NCI-H1436 (cell line): Measurements from ENCODE around the gene CYTH3.

Experiments used
- DNase-seq: peaks from one replicate; lab custom pipeline; 2025; lab: John Stamatoyannopoulos, UW

CYTH3 gene

DNA sequence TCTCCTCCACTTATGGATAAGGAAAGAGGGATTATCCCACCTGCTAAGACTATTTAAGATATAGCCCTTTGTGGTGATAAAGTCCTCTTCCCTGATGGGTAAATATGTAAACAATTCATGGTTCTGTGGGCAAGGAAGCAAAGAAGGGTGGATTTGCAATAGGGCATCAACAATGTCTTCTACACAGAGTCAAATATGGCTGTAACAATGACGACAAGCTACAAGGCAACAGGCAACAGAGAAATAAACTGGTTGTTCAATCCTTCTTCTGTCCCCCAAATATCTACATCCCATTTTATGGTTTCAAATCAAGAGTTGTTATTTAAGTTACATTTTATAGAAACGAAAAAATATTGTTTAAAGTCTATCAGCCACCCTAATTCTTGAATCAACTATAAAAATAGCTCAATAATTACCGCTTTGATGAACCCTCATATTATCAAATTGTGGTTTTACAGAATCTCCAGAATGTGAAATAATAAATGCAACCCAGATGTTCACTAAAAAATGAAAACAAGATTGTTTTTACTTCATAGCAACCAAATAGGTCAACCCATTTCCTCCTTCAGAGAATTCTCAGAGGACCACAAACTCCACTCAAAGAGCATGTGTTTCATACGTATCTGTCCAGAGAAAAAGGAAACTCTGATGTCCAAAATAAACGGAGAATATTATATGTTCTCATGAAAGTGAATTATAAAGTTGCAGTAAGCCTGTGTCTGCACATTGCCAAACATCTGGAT lies 13.8 kb downstream of the CYTH3 start:
- DNase-seq = no peak

DNA sequence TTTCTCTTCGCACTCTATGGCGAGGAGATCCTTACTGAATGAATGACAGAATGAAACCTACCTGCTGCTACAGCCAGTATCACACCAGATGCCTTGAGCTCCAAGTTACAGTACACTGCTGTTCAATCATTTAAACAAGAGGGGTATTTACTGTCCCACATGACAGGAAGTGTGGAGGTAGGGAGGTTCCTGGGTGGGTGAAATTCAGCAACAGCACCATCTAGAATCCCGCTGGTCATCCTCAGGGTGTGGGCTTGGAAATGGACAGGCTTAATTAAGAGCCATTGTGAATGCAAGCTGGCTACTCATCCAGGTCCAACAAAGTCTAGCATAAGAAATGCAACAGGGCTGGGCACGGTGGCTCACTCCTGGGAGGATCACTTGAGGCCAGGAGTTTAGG lies 14.7 kb downstream of the CYTH3 start:
- no peak for DNase-seq

GRCh38 chr7:6256677-6257535 lies 15.5 kb downstream of the CYTH3 start:
- DNase-seq = no peak

GRCh38 chr7:6256109-6256483 lies 16.3 kb downstream of the CYTH3 start:
- DNase-seq = no peak

DNA sequence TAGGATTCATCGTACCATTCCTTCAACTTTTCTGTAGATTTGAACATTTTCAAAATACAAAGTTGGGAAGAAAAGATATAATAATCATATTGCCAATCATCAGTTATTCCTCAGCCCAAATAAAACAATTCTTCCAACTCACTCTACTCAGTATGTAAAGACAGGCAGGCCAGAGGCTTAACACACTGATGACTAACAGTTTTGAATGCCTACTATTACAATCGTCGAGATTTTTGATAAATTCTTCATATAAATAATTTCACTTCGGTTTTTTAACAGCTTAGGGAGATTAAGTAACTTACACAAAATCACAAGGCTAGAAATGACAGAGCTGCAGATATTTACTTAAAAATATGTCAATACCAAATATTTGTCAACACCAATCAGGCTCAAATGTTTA lies 17.6 kb downstream of the CYTH3 start:
- DNase-seq = no peak

DNA sequence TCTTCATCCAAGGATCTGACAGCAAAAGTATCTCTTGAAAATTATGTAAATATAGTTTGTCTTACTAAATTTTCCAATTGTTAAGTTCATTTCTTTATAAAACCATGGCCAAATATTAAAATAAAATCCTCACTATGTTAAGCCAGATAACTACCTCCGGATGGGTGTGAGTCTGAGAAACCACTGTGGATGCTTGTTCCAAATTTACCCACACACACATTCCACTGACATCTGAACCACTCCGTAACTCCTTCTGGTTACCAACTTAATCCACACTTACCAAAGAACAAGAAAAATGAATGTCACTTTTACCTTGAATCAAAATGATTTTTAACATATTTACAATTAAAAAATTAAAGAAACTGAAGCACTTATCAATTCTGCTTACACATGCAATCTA lies 19.7 kb downstream of the CYTH3 start:
- no peak for DNase-seq

- no peak for DNase-seq
Measured at GRCh38 chr7:6252341-6252746, 20.1 kb downstream of the CYTH3 start.

- DNase-seq = no peak
Measured at GRCh38 chr7:6251653-6252052, 20.8 kb downstream of the CYTH3 start.

- DNase-seq = no peak
Measured at GRCh38 chr7:6250364-6250833, 22.0 kb downstream of the CYTH3 start.

- DNase-seq = no peak
Measured at GRCh38 chr7:6249043-6249442, 23.4 kb downstream of the CYTH3 start.

- no peak for DNase-seq
Measured at GRCh38 chr7:6248581-6248980, 23.8 kb downstream of the CYTH3 start.

- no peak for DNase-seq
Measured at GRCh38 chr7:6246251-6246917, 26.0 kb downstream of the CYTH3 start.

- DNase-seq = no peak
Measured at GRCh38 chr7:6244021-6244420, 28.4 kb downstream of the CYTH3 start.

DNA sequence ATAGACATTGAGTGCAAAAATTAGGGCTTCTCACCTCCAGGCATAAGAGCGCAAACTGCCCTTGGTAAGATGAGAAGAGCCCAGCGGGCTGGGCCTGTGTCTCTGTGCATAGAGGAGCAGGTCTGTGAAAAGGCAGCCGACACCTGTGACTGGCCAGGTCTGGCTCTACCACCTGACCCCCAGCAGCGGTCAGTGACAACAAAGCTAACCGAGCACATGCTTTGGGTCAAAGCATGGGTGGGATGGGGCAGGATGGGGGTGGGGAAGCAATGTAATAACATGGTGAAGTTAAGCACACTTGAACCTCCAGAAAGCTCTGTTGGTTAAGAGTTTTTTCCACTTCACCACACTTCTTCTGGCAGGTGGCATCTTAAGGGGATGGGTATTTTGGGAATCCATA lies 29.3 kb downstream of the CYTH3 start:
- DNase-seq = no peak

DNA sequence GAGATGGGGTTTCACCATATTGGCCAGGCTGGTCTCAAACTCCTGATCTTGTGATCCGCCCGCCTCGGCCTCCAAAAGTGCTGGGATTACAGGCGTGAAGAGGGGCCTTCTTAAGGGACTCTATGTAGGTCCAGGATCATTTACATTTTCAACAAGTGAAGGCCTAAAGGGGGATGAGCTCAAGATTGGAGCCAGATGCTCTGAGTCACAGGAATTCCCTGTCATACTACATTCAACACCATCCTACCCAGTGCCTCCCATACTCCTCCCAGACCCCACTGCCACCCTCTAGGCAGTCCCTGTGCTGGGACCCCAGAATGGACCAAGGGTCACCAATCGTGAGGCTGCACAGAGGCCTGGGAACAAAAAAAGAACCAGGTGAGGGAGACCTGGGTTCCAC lies 29.9 kb downstream of the CYTH3 start:
- no peak for DNase-seq

GRCh38 chr7:6241607-6241973 lies 30.8 kb downstream of the CYTH3 start:
- no peak for DNase-seq

- no peak for DNase-seq
Measured at GRCh38 chr7:6238309-6238925, 34.0 kb downstream of the CYTH3 start.

GRCh38 chr7:6237730-6238129 lies 34.7 kb downstream of the CYTH3 start:
- DNase-seq = no peak

DNA sequence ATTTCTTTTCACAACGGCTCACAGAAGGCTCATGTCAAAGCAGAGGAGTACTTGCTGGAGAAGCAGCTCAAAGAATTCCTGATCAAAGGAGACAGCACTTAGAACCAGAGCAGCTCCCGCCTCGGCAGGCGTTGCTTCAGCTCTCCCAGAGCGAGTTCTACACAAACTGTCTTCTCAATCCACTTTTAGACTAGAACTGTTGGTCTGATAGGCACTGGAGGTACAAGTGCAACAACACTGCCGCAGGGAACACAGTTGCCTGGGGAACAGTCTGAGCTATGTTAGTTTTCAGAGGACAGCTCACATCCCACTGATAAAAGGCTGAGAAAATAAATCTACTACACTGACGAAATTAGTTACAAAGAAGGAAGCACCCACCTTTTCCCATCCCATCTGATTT lies 35.4 kb downstream of the CYTH3 start:
- no peak for DNase-seq

GRCh38 chr7:6235029-6235871 lies 37.2 kb downstream of the CYTH3 start:
- DNase-seq = no peak

GRCh38 chr7:6234384-6234783 lies 38.0 kb downstream of the CYTH3 start:
- DNase-seq = no peak

- no peak for DNase-seq
Measured at GRCh38 chr7:6232534-6232933, 39.9 kb downstream of the CYTH3 start.
